Measurements from ENCODE around the gene SNRNP35.

Gene SNRNP35

GRCh38 chr12:123433615-123434014 is 24.3 kb upstream of the SNRNP35 start:
- no peak for TF ChIP-seq CTCF (IDR thresholded peaks at IDR 0.05; ENCODE audit: low read depth, low read length, missing control alignments)
- in situ Hi-C loops (cut with HindIII; ENCODE audit: low sequenced_read_pairs) = no loop called here
- no peak overlapping the region for H3K4me3 ChIP-seq (ENCODE audit: low read depth, low read length)
- no peak for DNase-seq (ENCODE audit: low read depth)

DNA sequence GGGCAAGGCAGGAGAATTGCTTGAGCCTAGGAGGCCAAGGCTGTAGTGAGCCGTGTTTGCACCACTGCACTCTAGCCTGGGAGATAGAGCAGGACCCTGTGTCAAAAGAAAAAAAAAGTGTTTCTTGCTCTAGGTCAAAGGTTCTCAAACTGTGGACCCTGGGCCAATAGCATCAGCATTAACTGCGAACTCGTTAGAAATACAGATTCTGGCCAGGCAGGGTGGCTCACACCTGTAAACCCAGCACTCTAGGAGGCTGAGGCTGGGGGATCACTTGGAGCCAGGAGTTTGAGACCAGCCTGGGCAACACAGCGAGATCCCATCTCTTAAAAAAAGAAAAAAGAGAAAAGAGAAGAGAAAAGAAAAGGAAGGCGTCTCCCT is 22.3 kb upstream of the SNRNP35 start:
- H3K4me3 ChIP-seq (ENCODE audit: low read depth, low read length) = peak overlapping the region; percentile 88
- in situ Hi-C loops (cut with HindIII; ENCODE audit: low sequenced_read_pairs) = no loop called here
- TF ChIP-seq CTCF (IDR thresholded peaks at IDR 0.05; ENCODE audit: low read depth, low read length, missing control alignments) = no peak
- DNase-seq (ENCODE audit: low read depth) = no peak

DNA sequence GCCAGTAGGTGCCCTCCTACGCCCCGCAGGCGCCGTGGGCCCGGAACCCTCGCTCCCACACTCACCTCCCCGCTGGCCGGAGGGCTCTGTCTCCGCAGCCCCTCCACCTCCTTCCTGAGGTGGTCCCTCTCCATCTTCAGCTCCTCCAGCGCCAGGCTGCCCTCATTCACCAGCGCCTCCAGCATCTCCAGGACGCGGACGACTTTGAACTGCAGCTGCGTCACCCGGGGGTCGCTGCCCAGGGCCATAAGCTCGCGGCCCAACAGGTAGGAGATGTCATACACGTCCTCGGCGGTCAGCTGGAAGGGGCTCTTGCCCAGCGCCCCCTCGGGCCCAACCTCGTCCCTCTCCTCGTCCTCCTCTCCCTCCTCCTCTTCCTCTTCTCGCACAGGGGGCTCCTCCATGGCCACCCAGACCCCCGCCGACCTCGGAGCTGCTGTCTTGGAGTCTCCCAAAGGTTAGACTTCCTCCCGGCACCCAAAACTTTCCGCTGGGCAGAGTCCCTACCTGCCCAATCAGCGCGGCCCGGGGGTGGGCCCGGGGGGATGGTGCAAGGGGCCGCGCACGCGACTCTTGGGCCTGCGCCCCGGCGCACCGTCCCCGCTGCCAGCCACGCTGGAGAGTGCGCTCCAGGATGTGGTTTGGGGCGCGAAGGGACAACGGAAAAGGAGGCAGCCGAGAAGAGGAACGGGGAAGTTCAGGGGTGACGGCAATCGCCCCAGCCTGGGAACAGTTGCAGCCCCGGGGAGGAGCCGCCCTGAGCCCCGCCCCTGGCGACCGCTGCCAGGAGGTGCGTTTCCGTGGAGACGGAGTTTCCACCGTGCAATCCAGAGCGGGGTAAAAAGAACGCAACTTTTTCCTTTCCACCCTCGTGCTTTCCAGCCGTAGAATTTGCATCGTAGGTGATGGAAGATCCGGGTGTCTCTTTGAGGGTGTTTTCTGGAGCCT is 21.6 kb upstream of the SNRNP35 start, which contains the start of gene RILPL2:
TSS of gene RILPL2 (minus strand) at position 668 of the 948 bp plus-strand sequence. CDS start at position 404, 264 bp downstream.
- in situ Hi-C loops (cut with HindIII; ENCODE audit: low sequenced_read_pairs) = no loop called here
- peak; percentile 24 for DNase-seq (ENCODE audit: low read depth)
- TF ChIP-seq CTCF (IDR thresholded peaks at IDR 0.05; ENCODE audit: low read depth, low read length, missing control alignments) = peak; percentile 8

GRCh38 chr12:123441523-123442164 is 16.3 kb upstream of the SNRNP35 start:
- no peak for TF ChIP-seq CTCF (IDR thresholded peaks at IDR 0.05; ENCODE audit: low read depth, low read length, missing control alignments)
- no peak for DNase-seq (ENCODE audit: low read depth)
- no peak overlapping the region for H3K4me3 ChIP-seq (ENCODE audit: low read depth, low read length)
- in situ Hi-C loops (cut with HindIII; ENCODE audit: low sequenced_read_pairs) = no loop called here

More for the DNA sequence above, 21.6 kb upstream of the SNRNP35 start, which contains the start of gene RILPL2:
- H3K4me3 ChIP-seq (ENCODE audit: low read depth, low read length) = peak within 1 kb of the TSS; percentile 88

GRCh38 chr12:123442774-123443173 is 15.2 kb upstream of the SNRNP35 start:
- no peak for TF ChIP-seq CTCF (IDR thresholded peaks at IDR 0.05; ENCODE audit: low read depth, low read length, missing control alignments)
- no peak for DNase-seq (ENCODE audit: low read depth)

DNA sequence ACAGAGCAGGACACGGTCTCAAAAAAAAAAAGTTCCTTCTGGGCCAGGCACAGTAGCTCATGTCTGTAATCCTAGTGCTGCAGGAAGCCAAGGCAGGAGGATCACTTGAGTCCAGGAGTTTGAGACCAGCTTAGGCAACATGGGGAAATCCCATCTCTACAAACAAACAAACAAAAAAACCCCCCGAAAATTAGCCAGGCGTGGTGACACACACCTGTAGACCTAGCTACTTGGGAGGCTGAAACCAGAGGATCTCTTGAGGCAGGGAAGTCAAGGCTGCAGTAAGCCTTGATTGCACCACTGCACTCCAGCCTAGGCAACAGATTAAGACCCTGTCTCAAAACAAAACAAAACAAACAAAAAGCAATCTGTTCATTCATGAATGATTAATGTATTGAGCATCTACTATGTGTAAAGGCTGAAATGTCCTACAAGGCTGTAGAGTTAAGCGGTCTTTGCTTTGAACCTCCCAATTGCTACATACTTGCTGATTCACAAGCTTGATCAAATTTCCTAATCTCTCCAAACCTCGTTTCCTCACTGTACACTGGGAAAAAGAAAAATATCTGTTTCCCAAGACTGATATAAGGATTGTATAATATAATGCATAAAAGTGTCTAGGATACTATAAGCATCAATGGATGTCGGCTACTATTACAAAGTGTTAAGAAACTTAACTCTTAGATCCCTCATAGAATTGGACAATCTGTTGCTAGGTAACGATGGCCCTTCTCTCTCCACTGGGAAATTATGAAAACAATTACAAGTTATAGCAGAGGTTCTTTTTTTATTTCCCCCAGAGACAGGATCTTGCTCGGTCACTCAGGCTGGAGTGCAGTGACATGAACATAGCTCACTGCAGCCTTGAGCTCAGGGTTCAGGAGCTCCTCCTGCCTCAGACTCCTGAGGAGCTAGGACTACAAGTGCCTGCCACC is 13.6 kb upstream of the SNRNP35 start:
- no peak for DNase-seq (ENCODE audit: low read depth)
- H3K4me3 ChIP-seq (ENCODE audit: low read depth, low read length) = no peak overlapping the region
- TF ChIP-seq CTCF (IDR thresholded peaks at IDR 0.05; ENCODE audit: low read depth, low read length, missing control alignments) = no peak
- in situ Hi-C loops (cut with HindIII; ENCODE audit: low sequenced_read_pairs) = no loop called here

More at GRCh38 chr12:123442774-123443173, 15.2 kb upstream of the SNRNP35 start:
- no peak overlapping the region for H3K4me3 ChIP-seq (ENCODE audit: low read depth, low read length)
- in situ Hi-C loops (cut with HindIII; ENCODE audit: low sequenced_read_pairs) = no loop called here

All from astrocyte of the cerebellum (primary cell).